BJ (cell line): ENCODE data around the gene PRKCD. TPM values are rescaled to one million over a fixed set of nuclear protein-coding genes. Genes with fewer than 3 reads are reported as not detected.

Experiments used
- CTCF ChIA-PET: fragments of 350-600 bp; formaldehyde crosslinking; extraction: SDS; loops from one replicate; lab custom pipeline; 2021; ENCODE audit warnings: antibody characterized with exemption, inconsistent platforms; lab: Yijun Ruan, JAX
- POLR2A ChIA-PET: fragments of 300-600 bp; sonication (Branson Sonifier 250); formaldehyde crosslinking; extraction: SDS; loops from one replicate; lab custom pipeline; 2021; ENCODE audit warnings: antibody characterized with exemption; lab: Charles Lee
- DNase-seq: peaks from one replicate; pipeline ENCODE4 v3.0.0-alpha.2; 2011; ENCODE audit warnings: low read depth
- H3K27me3 ChIP-seq: 2 replicates; pipeline ENCODE4 v1.6.0; 2011; ENCODE audit warnings: low read length; ENCODE audit not compliant: control insufficient read depth, insufficient read depth
- H3K36me3 ChIP-seq: 2 replicates; pipeline ENCODE4 v1.5.1; 2011; ENCODE audit warnings: low read length; ENCODE audit not compliant: control insufficient read depth, insufficient read depth
- H3K4me3 ChIP-seq: 2 replicates; pipeline ENCODE4 v1.5.1; 2011; ENCODE audit warnings: low read depth, mild to moderate bottlenecking, control low read depth, low read length
- polyA plus RNA-seq: library from polyadenylated mRNA; depleted of rRNA; stranded (reverse); fragments of >200 nt; gene quantifications from 2 replicates; pipeline ENCODE4 v1.2.3, GENCODE V29; 2011
- TF ChIP-seq, protein P1 (sequence below): IDR thresholded peaks from 2 replicates; pipeline ENCODE4 v1.5.1; 2011; ENCODE audit warnings: low read depth, mild to moderate bottlenecking, control low read depth, inconsistent platforms, low read length, moderate library complexity; ENCODE audit not compliant: insufficient read depth

PRKCD gene
- polyA plus RNA-seq, 1 experiment: 33.5 TPM

DNA sequence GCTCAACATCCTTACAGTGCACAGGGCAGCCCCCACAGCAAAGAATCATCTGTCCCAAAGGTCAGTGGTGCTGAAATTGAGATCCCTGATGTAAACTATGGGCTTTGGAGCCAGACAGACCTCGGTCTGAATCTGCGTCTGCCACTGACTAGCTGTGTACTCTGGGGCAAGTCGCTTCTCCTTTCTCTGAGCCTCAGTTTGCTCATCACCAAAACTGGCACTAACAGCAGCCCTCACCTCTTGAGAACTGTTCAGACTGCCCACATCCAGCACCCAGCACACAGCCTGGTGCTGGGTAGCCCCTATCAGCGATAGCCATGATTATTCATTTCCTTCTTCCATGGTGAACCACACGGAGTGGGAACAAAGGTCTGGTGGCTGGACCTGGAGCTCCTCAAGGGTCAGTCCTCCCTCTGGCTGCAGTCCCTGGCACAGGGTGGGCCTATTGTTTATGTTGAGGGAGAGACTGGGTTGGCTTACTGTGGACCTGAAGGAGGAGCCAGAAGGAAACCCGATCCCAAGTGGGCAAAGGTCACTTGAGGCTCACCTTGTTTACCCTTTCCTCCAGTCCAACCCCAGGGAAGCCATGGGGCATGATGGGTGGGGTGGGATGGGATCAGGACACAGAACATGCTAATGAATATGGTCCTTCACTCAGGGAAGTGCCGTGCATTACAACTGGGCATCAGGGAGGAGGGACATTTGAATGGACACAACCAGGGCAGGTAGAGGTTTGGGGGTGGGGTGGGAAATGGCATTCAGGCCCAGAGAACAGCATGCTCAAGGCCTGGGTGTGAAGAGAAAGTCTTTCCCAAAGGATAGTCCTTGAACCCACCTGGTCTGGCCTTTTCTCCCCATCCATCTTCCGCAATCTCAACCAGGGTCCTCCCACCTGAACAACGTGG lies 1.6 kb upstream of the PRKCD start:
- no peak overlapping the region for H3K4me3 ChIP-seq
- H3K36me3 ChIP-seq: no peaks in the 10 kb centered on the region; the same call in 1 of the 2 replicates
- CTCF ChIA-PET: interaction anchor here (1.5 to 2.4 kb wide), 4 partner anchors 18 to 45 kb away, joined by 4 to 16 read pairs (median 10); no protein-coding TSS in a partner anchor
- TF ChIP-seq, protein P1, sequence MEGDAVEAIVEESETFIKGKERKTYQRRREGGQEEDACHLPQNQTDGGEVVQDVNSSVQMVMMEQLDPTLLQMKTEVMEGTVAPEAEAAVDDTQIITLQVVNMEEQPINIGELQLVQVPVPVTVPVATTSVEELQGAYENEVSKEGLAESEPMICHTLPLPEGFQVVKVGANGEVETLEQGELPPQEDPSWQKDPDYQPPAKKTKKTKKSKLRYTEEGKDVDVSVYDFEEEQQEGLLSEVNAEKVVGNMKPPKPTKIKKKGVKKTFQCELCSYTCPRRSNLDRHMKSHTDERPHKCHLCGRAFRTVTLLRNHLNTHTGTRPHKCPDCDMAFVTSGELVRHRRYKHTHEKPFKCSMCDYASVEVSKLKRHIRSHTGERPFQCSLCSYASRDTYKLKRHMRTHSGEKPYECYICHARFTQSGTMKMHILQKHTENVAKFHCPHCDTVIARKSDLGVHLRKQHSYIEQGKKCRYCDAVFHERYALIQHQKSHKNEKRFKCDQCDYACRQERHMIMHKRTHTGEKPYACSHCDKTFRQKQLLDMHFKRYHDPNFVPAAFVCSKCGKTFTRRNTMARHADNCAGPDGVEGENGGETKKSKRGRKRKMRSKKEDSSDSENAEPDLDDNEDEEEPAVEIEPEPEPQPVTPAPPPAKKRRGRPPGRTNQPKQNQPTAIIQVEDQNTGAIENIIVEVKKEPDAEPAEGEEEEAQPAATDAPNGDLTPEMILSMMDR: no peak
- peaks cover 9% of the 10 kb centered on the region for H3K27me3 ChIP-seq
- DNase-seq: no peak
- POLR2A ChIA-PET: no interaction called here

DNA sequence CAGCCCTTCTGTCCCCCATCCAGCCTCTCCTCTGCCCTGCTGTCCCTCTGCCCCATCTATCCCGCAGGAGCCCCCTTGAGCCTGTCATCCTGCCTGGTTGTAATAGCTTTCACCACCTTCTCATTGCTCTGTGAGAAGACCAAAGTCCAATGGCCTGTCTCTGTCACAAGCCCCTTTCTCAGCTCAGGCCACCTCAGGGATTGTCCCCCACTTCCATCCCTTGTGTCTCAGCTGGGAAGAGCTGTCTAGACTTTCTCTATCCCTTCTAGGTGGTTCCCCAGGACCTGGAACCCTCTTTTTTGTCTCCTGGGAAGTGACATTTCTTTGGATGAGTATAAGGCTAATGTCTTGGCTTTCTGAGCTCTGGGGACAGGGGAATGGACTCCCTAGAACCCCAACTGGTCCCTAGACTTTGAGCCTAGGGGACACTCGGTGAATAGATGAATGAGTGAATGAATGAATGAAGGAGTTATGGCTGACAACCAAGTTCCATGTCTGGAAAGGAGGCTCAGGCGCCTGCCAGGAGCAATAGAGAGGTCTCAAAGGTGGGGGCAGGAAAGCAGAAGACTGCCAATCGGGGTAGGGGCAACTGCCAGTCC lies 849 bp upstream of the PRKCD start:
- no peak for DNase-seq
- ChIA-PET POLR2A (interaction anchor here (0.6 kb wide), 2 partner anchors 40 to 94 kb away, joined by 3 read pairs; no protein-coding TSS in a partner anchor), CTCF (interaction anchor here (0.6 to 2.4 kb wide), 8 partner anchors 10 to 50 kb away, joined by 3 to 16 read pairs (median 4); no protein-coding TSS in a partner anchor)
- no peaks in the 10 kb centered on the region; the same call in 1 of the 2 replicates for H3K36me3 ChIP-seq
- H3K4me3 ChIP-seq: peak overlapping the region; percentile 94
- TF ChIP-seq, protein P1: no peak
- peaks cover 9% of the 10 kb centered on the region for H3K27me3 ChIP-seq

DNA sequence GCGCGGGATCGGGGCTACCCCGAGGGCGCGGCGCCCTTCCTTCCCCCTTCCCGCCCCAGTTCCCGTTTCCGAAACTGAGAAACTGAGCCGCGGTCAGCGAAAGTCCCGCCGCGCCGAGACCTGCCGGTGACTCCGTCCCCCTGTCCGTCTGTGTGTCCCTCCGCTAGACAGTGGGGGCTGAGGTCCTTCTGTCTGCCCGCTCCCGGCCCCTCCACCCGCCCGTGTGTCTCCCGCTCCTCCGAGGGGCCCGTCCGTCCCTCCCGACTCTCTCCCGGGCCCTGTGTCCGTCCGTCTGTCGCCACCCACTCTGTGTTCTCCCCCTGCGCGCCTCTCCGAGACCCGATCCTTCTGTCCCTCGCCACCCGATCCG lies 426 bp downstream of the PRKCD start:
- POLR2A ChIA-PET: no interaction called here
- CTCF ChIA-PET: interaction anchor here (1.7 to 2.1 kb wide), 2 partner anchors 27 to 35 kb away, joined by 9 to 16 read pairs; no protein-coding TSS in a partner anchor
- DNase-seq: no peak
- H3K27me3 ChIP-seq: peaks cover 9% of the 10 kb centered on the region
- H3K4me3 ChIP-seq: peak overlapping the region; percentile 94
- TF ChIP-seq, protein P1: no peak
- H3K36me3 ChIP-seq: peaks cover 1% of the 10 kb centered on the region

DNA sequence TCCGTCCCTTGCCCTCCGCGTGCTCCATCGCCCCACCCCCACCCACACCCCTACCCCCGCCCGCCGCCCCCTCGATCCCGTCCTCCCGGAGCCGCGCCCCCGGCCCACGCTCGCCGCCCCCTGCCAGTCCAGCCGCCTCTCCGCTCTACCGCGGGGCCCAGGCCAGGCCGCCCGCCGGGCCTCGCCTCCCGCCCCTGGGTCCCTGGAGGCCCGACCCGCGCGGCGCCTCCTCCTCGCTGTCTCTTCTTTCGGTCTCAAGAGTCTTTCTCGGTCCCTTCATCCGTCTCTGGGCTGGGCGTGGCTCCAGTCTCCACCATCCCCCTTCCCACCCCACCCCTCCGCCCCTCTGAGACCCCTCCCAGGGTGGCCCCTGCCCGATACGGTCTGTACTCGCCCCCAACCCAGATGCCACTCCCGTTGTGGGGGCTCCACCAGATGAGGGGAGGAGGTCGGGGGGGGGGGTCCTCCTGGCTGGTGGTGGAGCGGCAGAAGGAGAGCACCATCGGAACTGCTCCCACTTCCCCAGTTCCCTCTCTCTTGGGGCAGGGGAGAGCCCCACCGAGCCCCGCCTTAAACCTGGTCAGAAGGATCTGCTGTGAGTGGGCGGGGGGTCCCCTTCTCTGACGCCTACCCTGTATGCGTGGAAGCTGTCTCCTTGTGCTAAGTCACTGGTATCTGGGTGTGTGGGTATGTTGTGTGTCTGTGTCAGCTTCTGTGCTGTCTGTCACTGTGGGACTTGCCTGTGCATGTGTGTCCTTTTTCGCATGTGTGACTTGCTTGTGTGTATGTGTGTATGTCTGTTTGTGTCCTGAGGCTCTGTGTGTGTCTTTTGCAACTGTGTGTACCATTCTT lies 1.0 kb downstream of the PRKCD start:
- peaks cover 5% of the 10 kb centered on the region for H3K27me3 ChIP-seq
- ChIA-PET POLR2A (no interaction called here), CTCF (no interaction called here)
- no peak for DNase-seq
- H3K36me3 ChIP-seq: peaks cover 2% of the 10 kb centered on the region
- TF ChIP-seq, protein P1: no peak
- H3K4me3 ChIP-seq: peak overlapping the region; percentile 94
